ENCODE results near the gene PEX7. TPM values are rescaled to one million over a fixed set of nuclear protein-coding genes. Genes with fewer than 3 reads are reported as not detected.

PEX7 gene
- total and polyA plus RNA-seq, 2 experiments from 2014 or later: 11.8 to 13.5 TPM

DNA sequence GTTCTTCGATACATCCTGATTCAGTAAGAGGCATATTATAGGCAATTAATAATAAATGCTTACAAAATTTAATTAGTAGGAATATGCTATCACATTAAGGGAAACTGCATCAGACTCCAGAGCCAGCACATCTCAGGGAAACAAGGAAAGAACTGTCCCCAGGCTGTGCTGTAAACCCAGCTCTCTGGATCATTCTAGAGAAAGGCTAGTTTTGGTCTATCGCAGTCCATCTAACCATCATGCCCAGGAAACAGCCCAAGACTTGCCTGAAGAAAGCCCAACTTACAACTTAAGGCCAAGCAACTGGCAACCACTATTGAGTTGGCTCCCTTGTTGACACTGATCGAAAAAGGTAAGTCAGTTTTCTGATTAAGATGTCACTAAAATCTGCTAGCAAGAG is 41.4 kb upstream of the PEX7 start:
- Histone ChIP-seq H3K79me2 (replicated peaks; ENCODE audit: insufficient read depth) (no peaks in the 10 kb centered on the region), H3K27ac (ENCODE audit: low read depth) (no peak overlapping the region), H3K4me3 (no peak overlapping the region), H3K36me3 (ENCODE audit: insufficient read depth) (no peaks in the 10 kb centered on the region), H3K4me1 (ENCODE audit: insufficient read depth) (no peaks in the 10 kb centered on the region), H4K20me1 (replicated peaks; ENCODE audit: insufficient read depth) (no peaks in the 10 kb centered on the region), H3F3A (replicated peaks; ENCODE audit: low read depth) (no peaks in the 10 kb centered on the region), H3K4me2 (no peak overlapping the region), H3K27me3 (ENCODE audit: insufficient read depth) (no peaks in the 10 kb centered on the region), H3K9me2 (ENCODE audit: insufficient read depth) (no peaks in the 10 kb centered on the region), H2AFZ (no peak overlapping the region)
- H3K4me1 Mint-ChIP-seq: peaks cover 7% of the 10 kb centered on the region; the same call in 1 of the 3 replicates
- no peak for ATAC-seq
- H3K27me3 Mint-ChIP-seq (ENCODE audit: insufficient read depth, low read depth, poor library complexity): no peaks in the 10 kb centered on the region
- TF ChIP-seq, protein P1, sequence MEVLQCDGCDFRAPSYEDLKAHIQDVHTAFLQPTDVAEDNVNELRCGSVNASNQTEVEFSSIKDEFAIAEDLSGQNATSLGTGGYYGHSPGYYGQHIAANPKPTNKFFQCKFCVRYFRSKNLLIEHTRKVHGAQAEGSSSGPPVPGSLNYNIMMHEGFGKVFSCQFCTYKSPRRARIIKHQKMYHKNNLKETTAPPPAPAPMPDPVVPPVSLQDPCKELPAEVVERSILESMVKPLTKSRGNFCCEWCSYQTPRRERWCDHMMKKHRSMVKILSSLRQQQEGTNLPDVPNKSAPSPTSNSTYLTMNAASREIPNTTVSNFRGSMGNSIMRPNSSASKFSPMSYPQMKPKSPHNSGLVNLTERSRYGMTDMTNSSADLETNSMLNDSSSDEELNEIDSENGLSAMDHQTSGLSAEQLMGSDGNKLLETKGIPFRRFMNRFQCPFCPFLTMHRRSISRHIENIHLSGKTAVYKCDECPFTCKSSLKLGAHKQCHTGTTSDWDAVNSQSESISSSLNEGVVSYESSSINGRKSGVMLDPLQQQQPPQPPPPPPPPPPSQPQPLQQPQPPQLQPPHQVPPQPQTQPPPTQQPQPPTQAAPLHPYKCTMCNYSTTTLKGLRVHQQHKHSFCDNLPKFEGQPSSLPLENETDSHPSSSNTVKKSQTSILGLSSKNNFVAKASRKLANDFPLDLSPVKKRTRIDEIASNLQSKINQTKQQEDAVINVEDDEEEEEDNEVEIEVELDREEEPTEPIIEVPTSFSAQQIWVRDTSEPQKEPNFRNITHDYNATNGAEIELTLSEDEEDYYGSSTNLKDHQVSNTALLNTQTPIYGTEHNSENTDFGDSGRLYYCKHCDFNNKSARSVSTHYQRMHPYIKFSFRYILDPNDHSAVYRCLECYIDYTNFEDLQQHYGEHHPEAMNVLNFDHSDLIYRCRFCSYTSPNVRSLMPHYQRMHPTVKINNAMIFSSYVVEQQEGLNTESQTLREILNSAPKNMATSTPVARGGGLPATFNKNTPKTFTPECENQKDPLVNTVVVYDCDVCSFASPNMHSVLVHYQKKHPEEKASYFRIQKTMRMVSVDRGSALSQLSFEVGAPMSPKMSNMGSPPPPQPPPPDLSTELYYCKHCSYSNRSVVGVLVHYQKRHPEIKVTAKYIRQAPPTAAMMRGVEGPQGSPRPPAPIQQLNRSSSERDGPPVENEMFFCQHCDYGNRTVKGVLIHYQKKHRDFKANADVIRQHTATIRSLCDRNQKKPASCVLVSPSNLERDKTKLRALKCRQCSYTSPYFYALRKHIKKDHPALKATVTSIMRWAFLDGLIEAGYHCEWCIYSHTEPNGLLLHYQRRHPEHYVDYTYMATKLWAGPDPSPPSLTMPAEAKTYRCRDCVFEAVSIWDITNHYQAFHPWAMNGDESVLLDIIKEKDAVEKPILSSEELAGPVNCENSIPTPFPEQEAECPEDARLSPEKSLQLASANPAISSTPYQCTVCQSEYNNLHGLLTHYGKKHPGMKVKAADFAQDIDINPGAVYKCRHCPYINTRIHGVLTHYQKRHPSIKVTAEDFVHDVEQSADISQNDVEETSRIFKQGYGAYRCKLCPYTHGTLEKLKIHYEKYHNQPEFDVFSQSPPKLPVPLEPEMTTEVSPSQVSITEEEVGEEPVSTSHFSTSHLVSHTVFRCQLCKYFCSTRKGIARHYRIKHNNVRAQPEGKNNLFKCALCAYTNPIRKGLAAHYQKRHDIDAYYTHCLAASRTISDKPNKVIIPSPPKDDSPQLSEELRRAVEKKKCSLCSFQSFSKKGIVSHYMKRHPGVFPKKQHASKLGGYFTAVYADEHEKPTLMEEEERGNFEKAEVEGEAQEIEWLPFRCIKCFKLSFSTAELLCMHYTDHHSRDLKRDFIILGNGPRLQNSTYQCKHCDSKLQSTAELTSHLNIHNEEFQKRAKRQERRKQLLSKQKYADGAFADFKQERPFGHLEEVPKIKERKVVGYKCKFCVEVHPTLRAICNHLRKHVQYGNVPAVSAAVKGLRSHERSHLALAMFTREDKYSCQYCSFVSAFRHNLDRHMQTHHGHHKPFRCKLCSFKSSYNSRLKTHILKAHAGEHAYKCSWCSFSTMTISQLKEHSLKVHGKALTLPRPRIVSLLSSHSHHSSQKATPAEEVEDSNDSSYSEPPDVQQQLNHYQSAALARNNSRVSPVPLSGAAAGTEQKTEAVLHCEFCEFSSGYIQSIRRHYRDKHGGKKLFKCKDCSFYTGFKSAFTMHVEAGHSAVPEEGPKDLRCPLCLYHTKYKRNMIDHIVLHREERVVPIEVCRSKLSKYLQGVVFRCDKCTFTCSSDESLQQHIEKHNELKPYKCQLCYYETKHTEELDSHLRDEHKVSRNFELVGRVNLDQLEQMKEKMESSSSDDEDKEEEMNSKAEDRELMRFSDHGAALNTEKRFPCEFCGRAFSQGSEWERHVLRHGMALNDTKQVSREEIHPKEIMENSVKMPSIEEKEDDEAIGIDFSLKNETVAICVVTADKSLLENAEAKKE (CRISPR knock-in tag; IDR thresholded peaks at IDR 0.05): no peak
- TF ChIP-seq ZNF331 (CRISPR knock-in tag; IDR thresholded peaks at IDR 0.05; ENCODE audit: low read depth): no peak
- no peak for TF ChIP-seq CREB1 (CRISPR knock-in tag; IDR thresholded peaks at IDR 0.05; ENCODE audit: low read depth)
- no peak for TF ChIP-seq EZH2phosphoT487 (IDR thresholded peaks at IDR 0.05; ENCODE audit: unreplicated experiment)
- no peak for TF ChIP-seq NANOG (IDR thresholded peaks at IDR 0.05; ENCODE audit: borderline replicate concordance)
- no peak for TF ChIP-seq STAT1 (IDR thresholded peaks at IDR 0.05; ENCODE audit: unreplicated experiment)
- no peak for TF ChIP-seq POLR2AphosphoS5 (IDR thresholded peaks at IDR 0.05; ENCODE audit: low read depth)
- TF ChIP-seq, protein P2, sequence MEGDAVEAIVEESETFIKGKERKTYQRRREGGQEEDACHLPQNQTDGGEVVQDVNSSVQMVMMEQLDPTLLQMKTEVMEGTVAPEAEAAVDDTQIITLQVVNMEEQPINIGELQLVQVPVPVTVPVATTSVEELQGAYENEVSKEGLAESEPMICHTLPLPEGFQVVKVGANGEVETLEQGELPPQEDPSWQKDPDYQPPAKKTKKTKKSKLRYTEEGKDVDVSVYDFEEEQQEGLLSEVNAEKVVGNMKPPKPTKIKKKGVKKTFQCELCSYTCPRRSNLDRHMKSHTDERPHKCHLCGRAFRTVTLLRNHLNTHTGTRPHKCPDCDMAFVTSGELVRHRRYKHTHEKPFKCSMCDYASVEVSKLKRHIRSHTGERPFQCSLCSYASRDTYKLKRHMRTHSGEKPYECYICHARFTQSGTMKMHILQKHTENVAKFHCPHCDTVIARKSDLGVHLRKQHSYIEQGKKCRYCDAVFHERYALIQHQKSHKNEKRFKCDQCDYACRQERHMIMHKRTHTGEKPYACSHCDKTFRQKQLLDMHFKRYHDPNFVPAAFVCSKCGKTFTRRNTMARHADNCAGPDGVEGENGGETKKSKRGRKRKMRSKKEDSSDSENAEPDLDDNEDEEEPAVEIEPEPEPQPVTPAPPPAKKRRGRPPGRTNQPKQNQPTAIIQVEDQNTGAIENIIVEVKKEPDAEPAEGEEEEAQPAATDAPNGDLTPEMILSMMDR (conservative IDR thresholded peaks at IDR 0.05; ENCODE audit: low read depth in 2 of 2): no peak
- no peak for TF ChIP-seq ZNF114 (CRISPR knock-in tag; IDR thresholded peaks at IDR 0.05)
- TF ChIP-seq EZH2 (IDR thresholded peaks at IDR 0.05; ENCODE audit: low read depth, unreplicated experiment): no peak
- no peaks in the 10 kb centered on the region for H3K9me3 Mint-ChIP-seq
- H3K36me3 Mint-ChIP-seq (ENCODE audit: low read depth): no peaks in the 10 kb centered on the region
- H3K4me3 Mint-ChIP-seq: no peak overlapping the region
- no peak overlapping the region for H3K27ac Mint-ChIP-seq
- DNase-seq (ENCODE audit: low spot score): no peak
